Stimulated activated CD8-positive, alpha-beta memory T cell treated with anti-CD3 and anti-CD28 coated beads, Interleukin-4, amount 100 ng/mL, for 1 hour (primary cell): ENCODE data around the gene MAD1L1.

Experiments used
- DNase-seq, 2 donors: peaks; one replicate each; pipeline ENCODE4 v3.0.0-alpha.2; 2020; ENCODE audit warnings: low read depth in 2 of 2, low spot score in 1 of 2

MAD1L1 gene

DNA sequence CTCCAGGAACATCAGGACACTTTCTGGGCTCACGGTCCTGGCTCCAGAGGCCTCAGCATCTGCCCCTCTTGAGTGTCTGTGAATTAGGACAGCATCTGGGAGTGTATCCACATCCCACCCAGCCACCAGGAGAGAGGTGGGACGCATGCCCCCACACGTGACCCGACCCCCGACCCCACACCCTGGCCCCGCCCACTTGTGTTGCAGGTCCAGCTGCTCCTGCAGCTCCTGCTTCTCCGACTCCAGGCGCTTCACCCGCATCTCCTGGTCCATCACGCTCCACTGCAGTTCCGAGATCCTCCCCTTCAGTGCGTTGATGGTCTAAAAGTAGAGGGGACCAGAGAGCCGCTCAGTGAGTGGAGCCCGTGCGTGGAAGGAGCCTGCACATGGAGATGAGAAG, 13.6 kb downstream of the MAD1L1 start:
- DNase-seq, result no peak

DNA sequence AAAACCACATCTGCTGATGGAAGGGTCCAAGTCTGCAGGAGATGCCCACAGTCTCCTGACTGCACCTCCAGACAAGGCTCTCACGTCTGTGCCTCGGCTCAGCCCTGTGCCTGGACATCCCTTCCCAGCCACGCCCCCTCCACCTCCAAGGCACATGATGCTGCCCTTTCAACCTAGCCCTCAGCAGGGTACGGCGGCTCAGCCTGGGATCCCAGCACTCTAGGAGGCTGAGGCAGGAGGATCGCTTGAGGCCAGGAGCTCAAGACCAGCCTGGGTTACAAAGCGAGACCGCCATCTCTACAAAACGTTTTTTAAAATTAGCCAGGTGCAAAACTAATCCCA, 14.3 kb downstream of the MAD1L1 start:
- no peak for DNase-seq

DNA sequence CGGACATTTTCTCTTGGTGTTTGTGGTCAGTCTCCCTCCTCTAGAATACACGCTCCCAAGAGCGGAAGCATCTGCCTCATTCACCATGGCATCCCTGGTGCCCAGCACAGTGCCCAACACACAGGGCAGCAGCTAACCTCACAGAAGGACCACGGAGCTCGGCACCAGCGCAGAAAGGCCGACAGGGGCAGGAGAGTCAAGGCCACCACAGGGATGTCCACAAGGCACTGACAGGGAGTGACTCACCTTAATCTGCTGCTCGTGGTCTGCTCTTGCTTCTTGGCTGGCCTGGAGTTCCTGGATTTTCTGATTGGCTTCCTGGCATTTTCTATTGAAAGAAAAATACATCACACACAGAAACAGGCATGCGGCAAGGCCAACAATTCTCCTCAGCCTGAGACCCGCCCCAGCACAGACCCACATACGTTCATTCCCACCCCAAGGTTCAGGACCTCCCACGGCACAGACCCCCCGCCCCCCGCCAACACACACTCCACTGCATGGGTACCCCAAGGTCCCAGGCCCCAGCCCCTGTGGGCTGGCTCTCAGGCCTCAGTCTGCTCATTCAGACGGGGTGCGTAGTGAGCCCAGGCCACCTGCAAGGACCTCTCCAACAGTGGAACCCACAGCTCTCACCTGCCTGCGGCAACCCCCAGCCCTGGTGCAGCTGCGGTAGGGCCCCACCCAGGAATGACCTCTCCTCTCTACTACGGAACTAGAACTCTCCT, 14.9 kb downstream of the MAD1L1 start:
- no peak for DNase-seq

DNA sequence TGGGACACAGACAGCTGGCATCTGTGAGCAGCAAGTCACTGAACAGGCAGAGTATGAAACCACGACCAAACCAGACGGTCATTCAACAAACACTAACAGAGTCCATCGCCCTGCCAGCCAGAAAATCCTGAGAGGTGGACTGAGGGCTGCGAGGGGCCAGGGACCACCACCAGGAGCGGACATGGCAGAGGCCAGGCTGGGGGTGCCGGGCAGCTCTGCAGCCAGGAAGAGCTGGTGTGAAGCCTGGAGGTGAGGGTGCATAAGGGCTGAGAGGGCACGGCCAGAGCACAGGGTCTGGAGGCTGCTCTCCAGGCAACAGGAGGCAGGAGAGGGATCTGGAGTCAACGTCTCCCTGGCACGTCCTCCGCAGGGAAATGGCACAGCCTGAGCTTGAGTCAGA, 15.5 kb downstream of the MAD1L1 start:
- DNase-seq, result no peak

- DNase-seq, result no peak
These were observed 16.9 kb downstream of the MAD1L1 start for GRCh38 chr7:2215851-2216250.

- no peak for DNase-seq
These were observed 18.1 kb downstream of the MAD1L1 start for GRCh38 chr7:2214636-2215035.

DNA sequence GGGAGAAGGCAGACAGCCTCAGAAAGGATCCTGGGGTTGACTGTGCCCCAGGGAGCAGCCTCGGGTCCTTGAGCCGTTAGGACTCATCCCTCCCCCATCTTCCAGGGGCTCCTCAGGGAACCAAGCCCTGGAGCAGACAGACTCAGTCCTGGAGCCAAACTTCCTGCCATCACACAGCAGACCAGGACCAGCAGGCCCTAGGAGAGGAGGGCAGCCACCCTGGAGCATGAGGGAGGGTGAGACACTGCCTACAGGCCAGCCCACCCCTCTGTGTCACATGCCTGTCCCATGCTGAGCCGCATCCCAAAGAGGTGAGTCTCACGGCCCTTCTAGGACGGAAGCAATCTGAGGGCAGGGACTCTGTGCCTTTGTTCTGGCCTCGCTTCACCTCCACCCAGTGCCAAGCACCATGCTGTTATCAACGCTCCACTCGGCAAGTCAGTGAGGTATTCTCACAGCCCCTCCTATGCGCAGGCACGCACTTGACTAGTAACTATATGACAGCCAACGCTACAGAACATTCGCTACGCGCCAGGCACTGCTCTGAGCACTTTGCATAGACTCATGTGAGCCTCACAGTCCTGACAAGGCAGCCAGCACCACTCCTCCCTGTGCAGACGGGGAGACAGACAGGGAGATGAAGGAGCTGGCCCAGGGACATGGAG, 19.1 kb downstream of the MAD1L1 start:
- no peak for DNase-seq

DNA sequence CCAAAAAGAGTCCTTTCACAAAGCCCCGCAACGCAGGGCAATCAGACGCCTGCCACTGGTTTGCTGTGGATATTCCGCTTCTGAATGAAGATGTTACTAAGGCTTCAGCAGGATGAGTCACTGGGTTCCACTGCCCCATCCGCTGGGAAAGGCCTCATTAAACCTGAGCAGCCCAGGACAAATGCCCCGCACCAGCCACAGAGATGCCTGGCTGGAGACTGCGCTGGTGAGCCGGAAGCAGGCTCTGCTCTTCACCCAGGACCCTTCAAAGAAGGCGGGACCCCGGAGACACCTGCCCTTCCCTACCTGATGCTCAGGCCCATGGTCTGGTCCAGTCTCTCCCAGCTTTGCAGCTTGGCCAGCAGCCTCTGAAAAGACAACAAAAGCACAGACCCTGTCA, 19.8 kb downstream of the MAD1L1 start:
- DNase-seq, result no peak

DNA sequence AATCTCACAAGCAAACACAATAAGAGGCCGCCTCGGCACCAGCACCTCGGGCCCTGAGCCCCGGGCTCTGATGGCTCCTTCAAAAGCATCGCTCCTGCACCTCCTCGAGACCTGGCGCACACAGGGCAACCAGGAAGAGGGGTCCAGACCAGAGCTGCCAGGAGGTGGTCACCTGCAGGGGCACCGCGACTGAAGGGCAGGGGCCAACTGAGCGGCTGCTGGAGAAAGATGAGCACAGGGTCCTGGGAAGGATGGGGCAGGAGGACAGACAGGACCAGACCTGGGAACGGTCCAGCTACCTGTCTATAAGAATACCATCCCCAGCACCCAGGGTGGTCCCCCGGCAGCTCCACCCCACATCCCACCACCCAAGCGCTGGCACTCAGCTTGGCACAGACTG, 20.8 kb downstream of the MAD1L1 start:
- no peak for DNase-seq

DNA sequence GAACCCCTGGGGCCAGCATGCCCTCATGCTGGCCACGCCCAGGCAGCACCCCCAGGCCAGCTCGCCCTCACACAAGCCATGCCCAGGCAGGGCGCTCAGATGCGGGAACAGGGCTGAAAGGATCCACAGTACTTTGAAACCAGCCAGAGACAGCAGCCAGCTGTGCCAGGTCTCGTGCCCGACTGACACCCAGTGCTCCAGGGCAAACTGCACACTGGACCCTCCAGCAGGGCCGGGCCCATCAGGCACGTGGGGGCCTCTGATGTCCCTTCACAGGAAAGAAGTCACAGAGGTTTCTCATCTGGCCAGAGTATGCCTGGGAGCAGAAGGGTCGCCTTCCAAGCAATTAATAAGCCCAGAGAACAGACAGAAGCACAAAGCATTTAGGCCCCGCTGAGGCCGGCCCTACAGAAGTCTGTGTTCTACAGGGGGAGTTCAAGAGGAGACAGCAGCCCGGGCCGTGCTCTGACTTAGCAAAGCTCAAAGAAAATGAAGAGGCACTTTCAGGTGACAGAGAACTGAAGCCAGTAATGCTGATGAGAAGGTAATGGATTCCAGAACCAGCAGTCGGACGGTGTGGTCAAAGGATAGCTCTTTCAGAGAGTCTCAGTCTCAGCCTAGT, 21.4 kb downstream of the MAD1L1 start:
- no peak for DNase-seq

DNA sequence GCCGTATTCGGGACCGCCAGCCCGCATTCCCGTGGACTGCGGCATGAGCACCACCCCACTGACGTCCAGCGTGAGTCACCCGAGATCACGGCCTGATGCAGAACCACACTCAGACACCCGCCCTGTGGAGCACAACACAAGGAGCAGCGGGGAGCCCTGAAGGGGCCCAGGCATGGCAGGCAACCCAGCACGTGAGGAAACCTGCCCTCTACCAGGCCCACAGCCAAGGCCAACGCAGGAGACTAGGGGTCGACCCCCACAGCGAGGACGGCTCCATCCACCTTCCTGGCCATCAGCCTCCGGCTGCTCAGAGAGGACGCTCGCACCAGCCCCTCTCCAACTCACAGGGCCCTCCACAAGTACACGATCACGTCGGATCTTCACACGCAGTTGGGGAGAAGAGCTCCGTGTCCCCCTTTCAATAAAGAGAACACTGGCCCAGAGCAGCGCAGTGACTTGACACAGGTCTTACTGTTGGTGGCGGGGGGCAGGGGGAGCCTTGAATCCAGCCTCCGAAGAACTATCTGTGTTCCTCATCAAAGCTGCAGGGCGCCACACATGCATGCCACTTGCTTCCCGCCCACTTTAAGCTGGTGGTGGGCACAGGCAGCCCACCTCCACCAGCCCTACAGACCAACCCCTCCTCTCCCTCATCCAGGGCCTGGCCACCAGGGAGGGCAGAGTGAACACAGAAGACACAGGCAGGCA, 22.0 kb downstream of the MAD1L1 start:
- no peak for DNase-seq

- DNase-seq, result no peak
These were observed 22.8 kb downstream of the MAD1L1 start for GRCh38 chr7:2209961-2210323.

GRCh38 chr7:2209146-2209960, 23.4 kb downstream of the MAD1L1 start:
- no peak for DNase-seq

- DNase-seq, result no peak
These were observed 24.0 kb downstream of the MAD1L1 start for GRCh38 chr7:2208712-2209111.

DNA sequence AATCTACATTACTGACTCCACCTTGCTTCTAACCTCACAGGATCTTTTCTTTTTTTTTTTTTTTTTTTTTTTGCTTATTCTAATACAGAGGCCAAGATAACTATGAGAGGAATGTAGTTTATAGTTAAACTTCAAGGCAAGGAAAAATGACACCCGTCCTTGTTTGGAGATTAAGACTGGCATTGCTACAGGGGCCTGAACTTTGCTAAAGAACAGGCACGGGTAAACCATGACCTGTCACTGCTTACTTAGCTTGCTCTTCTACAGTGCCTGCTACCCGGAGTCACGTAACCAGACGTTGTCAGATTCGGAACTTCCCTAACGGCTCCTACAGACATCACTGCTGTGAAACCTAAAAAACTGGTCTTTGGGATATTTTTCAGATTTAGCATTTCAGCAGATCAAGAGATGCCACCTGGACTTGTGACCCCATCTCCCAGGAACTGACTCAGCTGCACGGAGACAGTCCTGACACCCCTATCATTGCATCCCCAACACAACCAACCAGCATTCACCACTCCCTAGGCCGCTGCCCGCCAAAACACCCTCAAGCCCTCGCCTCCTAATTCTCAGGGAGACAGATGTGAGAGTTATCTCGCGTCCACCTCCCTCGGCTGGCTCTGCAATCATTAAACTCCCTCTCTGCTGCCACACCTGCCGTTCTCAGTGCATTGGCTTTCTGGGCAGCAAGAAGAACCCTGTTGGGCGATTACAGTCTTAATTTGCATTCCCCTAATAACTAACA, 27.5 kb downstream of the MAD1L1 start:
- no peak for DNase-seq

DNA sequence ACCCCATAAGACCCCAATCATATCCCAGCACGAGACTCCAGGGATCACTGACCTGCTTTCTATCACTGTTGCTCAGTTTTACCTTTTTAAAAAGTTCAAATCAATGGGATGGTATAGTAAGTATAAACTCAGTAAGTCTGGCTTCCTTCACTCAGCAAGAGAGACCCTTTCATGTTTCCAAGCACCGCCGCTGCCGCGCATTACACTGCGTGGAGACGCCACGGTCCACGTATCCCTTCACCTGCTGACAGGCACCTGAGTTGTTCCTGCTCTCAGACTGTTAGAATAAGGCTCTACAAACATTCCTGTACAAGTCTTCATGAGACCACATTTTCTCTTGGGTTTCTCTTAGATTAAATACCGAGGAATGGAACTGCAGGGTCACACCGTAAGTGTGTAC, 28.3 kb downstream of the MAD1L1 start:
- no peak for DNase-seq

- DNase-seq, result no peak
These were observed 28.9 kb downstream of the MAD1L1 start for GRCh38 chr7:2203766-2204300.

- no peak for DNase-seq
These were observed 29.6 kb downstream of the MAD1L1 start for GRCh38 chr7:2202901-2203765.

DNA sequence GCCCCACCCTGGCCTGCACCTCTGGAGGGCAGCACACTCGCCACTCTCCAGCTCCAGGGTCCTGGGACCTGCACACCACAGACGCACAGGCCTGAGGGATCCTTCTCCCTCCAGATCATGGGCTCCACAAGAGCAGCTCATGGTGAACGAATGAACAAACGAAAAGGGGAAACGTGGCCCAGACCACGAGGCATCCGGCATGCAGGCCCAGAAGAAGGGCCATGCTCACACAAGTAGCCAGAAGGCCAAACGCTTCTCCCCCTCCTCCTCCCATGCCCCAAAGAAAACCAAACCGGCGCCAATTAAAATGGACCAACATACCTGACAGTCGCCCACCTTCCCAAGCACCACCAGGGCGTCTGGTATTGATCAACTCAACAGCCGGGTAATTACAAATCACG, 30.4 kb downstream of the MAD1L1 start:
- DNase-seq, result no peak
